Measurements from ENCODE around the gene CDH4. TPM values are rescaled to one million over a fixed set of nuclear protein-coding genes. Genes with fewer than 3 reads are reported as not detected.

Gene CDH4
- total RNA-seq, 1 experiment from 2014 or later: 3.9 TPM

- no peaks in the 10 kb centered on the region for H3K36me3 ChIP-seq (replicated peaks; ENCODE audit: control insufficient read depth, insufficient read depth, low read length)
- DNase-seq: no peak
- no peaks in the 10 kb centered on the region for H3K27me3 ChIP-seq (ENCODE audit: control insufficient read depth, insufficient read depth, low read length)
- H3K4me3 ChIP-seq (ENCODE audit: insufficient read depth, low read depth, low read length): no peak overlapping the region
Observed at GRCh38 chr20:61600016-61600415, 348.0 kb downstream of the CDH4 start.

- H3K27me3 ChIP-seq (ENCODE audit: control insufficient read depth, insufficient read depth, low read length): no peaks in the 10 kb centered on the region
- H3K4me3 ChIP-seq (ENCODE audit: insufficient read depth, low read depth, low read length): no peak overlapping the region
- H3K36me3 ChIP-seq (replicated peaks; ENCODE audit: control insufficient read depth, insufficient read depth, low read length): no peaks in the 10 kb centered on the region
- DNase-seq: no peak
Observed at GRCh38 chr20:61601361-61601760, 349.3 kb downstream of the CDH4 start.

GRCh38 chr20:61601853-61602252 is 349.8 kb downstream of the CDH4 start:
- no peak for DNase-seq
- no peaks in the 10 kb centered on the region for H3K27me3 ChIP-seq (ENCODE audit: control insufficient read depth, insufficient read depth, low read length)
- no peaks in the 10 kb centered on the region for H3K36me3 ChIP-seq (replicated peaks; ENCODE audit: control insufficient read depth, insufficient read depth, low read length)
- no peak overlapping the region for H3K4me3 ChIP-seq (ENCODE audit: insufficient read depth, low read depth, low read length)

GRCh38 chr20:61603715-61604114 is 351.7 kb downstream of the CDH4 start:
- DNase-seq: no peak
- Histone ChIP-seq H3K4me3 (ENCODE audit: insufficient read depth, low read depth, low read length) (no peak overlapping the region), H3K27me3 (ENCODE audit: control insufficient read depth, insufficient read depth, low read length) (no peaks in the 10 kb centered on the region; the same call in 1 of the 2 replicates), H3K36me3 (replicated peaks; ENCODE audit: control insufficient read depth, insufficient read depth, low read length) (no peaks in the 10 kb centered on the region)

- no peak overlapping the region for H3K4me3 ChIP-seq (ENCODE audit: insufficient read depth, low read depth, low read length)
- no peaks in the 10 kb centered on the region; the same call in 1 of the 2 replicates for H3K27me3 ChIP-seq (ENCODE audit: control insufficient read depth, insufficient read depth, low read length)
- no peaks in the 10 kb centered on the region for H3K36me3 ChIP-seq (replicated peaks; ENCODE audit: control insufficient read depth, insufficient read depth, low read length)
- no peak for DNase-seq
Observed at GRCh38 chr20:61604549-61604948, 352.5 kb downstream of the CDH4 start.

- Histone ChIP-seq H3K36me3 (replicated peaks; ENCODE audit: control insufficient read depth, insufficient read depth, low read length) (no peaks in the 10 kb centered on the region), H3K27me3 (ENCODE audit: control insufficient read depth, insufficient read depth, low read length) (no peaks in the 10 kb centered on the region; the same call in 1 of the 2 replicates), H3K4me3 (ENCODE audit: insufficient read depth, low read depth, low read length) (no peak overlapping the region)
- no peak for DNase-seq
Observed at GRCh38 chr20:61605283-61605682, 353.2 kb downstream of the CDH4 start.

- no peak overlapping the region for H3K4me3 ChIP-seq (ENCODE audit: insufficient read depth, low read depth, low read length)
- H3K27me3 ChIP-seq (ENCODE audit: control insufficient read depth, insufficient read depth, low read length): no peaks in the 10 kb centered on the region; the same call in 1 of the 2 replicates
- no peaks in the 10 kb centered on the region for H3K36me3 ChIP-seq (replicated peaks; ENCODE audit: control insufficient read depth, insufficient read depth, low read length)
- no peak for DNase-seq
Observed at GRCh38 chr20:61605862-61606557, 353.9 kb downstream of the CDH4 start.

GRCh38 chr20:61608275-61609085 is 356.4 kb downstream of the CDH4 start:
- H3K27me3 ChIP-seq (ENCODE audit: control insufficient read depth, insufficient read depth, low read length): no peaks in the 10 kb centered on the region; the same call in 1 of the 2 replicates
- H3K36me3 ChIP-seq (replicated peaks; ENCODE audit: control insufficient read depth, insufficient read depth, low read length): no peaks in the 10 kb centered on the region
- DNase-seq: peak; percentile 87
- H3K4me3 ChIP-seq (ENCODE audit: insufficient read depth, low read depth, low read length): no peak overlapping the region

GRCh38 chr20:61609461-61609860 is 357.4 kb downstream of the CDH4 start:
- no peaks in the 10 kb centered on the region; the same call in 1 of the 2 replicates for H3K27me3 ChIP-seq (ENCODE audit: control insufficient read depth, insufficient read depth, low read length)
- no peak for DNase-seq
- no peak overlapping the region for H3K4me3 ChIP-seq (ENCODE audit: insufficient read depth, low read depth, low read length)
- no peaks in the 10 kb centered on the region for H3K36me3 ChIP-seq (replicated peaks; ENCODE audit: control insufficient read depth, insufficient read depth, low read length)

GRCh38 chr20:61611401-61612180 is 359.5 kb downstream of the CDH4 start:
- no peaks in the 10 kb centered on the region; the same call in 1 of the 2 replicates for H3K27me3 ChIP-seq (ENCODE audit: control insufficient read depth, insufficient read depth, low read length)
- no peak for DNase-seq

GRCh38 chr20:61613917-61614705 is 362.1 kb downstream of the CDH4 start:
- no peaks in the 10 kb centered on the region for H3K27me3 ChIP-seq (ENCODE audit: control insufficient read depth, insufficient read depth, low read length)
- DNase-seq: no peak

More at GRCh38 chr20:61611401-61612180, 359.5 kb downstream of the CDH4 start:
- no peaks in the 10 kb centered on the region for H3K36me3 ChIP-seq (replicated peaks; ENCODE audit: control insufficient read depth, insufficient read depth, low read length)
- H3K4me3 ChIP-seq (ENCODE audit: insufficient read depth, low read depth, low read length): no peak overlapping the region

GRCh38 chr20:61614706-61615100 is 362.6 kb downstream of the CDH4 start:
- no peak for DNase-seq
- no peaks in the 10 kb centered on the region for H3K27me3 ChIP-seq (ENCODE audit: control insufficient read depth, insufficient read depth, low read length)
- H3K4me3 ChIP-seq (ENCODE audit: insufficient read depth, low read depth, low read length): no peak overlapping the region
- no peaks in the 10 kb centered on the region for H3K36me3 ChIP-seq (replicated peaks; ENCODE audit: control insufficient read depth, insufficient read depth, low read length)

More at GRCh38 chr20:61613917-61614705, 362.1 kb downstream of the CDH4 start:
- Histone ChIP-seq H3K36me3 (replicated peaks; ENCODE audit: control insufficient read depth, insufficient read depth, low read length) (no peaks in the 10 kb centered on the region), H3K4me3 (ENCODE audit: insufficient read depth, low read depth, low read length) (no peak overlapping the region)

- Histone ChIP-seq H3K27me3 (ENCODE audit: control insufficient read depth, insufficient read depth, low read length) (no peaks in the 10 kb centered on the region), H3K4me3 (ENCODE audit: insufficient read depth, low read depth, low read length) (no peak overlapping the region), H3K36me3 (replicated peaks; ENCODE audit: control insufficient read depth, insufficient read depth, low read length) (no peaks in the 10 kb centered on the region)
- DNase-seq: no peak
Observed at GRCh38 chr20:61615806-61616205, 363.7 kb downstream of the CDH4 start.

- Histone ChIP-seq H3K36me3 (replicated peaks; ENCODE audit: control insufficient read depth, insufficient read depth, low read length) (no peaks in the 10 kb centered on the region), H3K4me3 (ENCODE audit: insufficient read depth, low read depth, low read length) (no peak overlapping the region), H3K27me3 (ENCODE audit: control insufficient read depth, insufficient read depth, low read length) (no peaks in the 10 kb centered on the region; the same call in 1 of the 2 replicates)
- no peak for DNase-seq
Observed at GRCh38 chr20:61619751-61620150, 367.7 kb downstream of the CDH4 start.
